Hippocampal formation (tissue), 2 donors: ENCODE data around the gene DAB2IP.
"Not testable (repeated sequence)": the region's sequence is repeated elsewhere in the genome, so short reads cannot be mapped to it uniquely, and the experiment has no call there.

Experiments used
- DNase-seq, 2 donors: peaks; one replicate each; lab custom pipeline; 2025; lab: John Stamatoyannopoulos, UW

DAB2IP gene

DNA sequence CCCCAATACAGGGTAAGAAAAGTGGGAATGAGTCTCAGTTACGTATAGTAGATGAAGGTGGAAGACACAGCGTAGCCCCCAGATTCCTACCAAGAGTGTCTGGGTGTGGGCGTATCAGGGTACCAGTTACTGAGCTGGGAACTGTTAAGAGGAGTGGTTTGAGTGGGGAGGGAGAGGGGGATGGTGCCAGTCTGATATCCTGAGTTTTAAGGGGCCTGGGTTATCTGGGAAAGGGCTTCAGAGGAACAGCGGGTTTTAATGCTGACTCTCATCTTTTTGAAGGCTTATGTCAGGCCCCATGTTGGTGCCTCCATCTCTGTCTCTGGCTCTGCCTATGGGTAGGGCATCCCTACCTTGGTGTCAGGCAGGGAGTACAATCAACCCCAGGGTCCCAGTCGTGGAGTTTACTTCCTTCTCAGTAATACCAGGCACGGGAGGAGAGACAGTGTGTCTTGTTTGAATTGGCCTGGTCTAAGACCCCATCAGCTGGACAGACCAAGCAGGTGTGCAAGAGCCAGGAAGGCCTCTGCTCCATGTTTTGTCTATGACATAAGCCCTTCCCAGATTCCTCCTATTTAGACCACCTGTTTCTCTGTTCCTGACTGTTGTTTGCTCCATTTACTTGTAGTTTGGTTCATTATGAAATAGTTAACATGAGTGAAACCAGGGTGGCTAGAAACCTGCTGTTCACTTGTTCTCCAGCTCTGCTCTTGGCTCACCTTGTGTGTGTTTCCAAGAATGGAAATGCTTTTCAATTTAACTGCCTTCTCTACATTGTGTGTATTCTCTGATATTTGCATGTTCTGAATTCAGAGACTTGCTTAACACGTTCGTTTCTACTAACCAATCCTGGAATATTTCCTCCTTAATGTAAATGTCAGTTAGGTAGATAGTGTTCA, 125.6 kb downstream of the DAB2IP start:
- no peak for DNase-seq

DNA sequence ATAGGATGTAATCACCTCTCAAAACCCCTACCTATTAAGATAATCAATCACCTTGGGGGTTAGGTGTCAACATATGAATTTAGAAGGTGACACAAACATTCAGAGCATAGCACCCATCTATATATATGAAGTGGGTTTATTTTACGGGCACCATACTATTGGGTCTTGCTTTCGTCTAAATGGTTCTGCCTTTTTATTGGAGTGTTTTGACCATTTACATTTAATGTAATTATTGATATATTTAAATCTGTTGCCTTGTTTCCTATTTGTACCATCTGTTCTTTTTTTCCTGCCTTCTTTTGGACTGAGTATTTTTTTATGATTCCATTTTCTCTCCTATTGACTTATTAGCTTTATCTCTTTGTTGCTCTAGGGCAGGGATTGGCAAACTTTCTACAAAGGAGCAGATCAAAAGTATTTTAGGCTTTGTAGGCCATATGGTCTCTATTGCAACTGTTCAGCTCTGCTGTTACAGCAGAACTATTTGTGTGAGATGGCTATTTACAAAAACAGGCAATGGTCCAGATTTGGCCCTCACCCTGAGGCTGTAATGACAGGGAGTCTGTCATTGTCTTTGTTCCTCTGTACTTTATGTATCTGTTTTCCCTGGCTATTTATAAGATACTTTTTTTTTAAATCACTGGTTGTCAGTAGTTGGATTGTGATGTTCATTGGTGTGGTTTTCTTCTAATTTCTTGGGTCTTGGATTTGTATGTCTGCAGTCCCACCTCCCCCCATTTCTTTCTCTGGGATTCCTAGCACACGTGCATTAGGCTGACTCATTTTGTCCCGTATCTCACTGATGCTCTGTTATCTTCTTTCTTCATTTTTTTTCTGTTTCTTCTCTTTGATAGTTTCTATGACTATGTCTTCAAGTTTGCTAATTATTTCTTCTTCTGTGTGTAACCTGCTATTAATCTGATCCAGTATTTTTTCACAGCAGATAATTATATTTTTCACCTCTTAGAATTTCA, 127.1 kb downstream of the DAB2IP start:
- no peak for DNase-seq

DNA sequence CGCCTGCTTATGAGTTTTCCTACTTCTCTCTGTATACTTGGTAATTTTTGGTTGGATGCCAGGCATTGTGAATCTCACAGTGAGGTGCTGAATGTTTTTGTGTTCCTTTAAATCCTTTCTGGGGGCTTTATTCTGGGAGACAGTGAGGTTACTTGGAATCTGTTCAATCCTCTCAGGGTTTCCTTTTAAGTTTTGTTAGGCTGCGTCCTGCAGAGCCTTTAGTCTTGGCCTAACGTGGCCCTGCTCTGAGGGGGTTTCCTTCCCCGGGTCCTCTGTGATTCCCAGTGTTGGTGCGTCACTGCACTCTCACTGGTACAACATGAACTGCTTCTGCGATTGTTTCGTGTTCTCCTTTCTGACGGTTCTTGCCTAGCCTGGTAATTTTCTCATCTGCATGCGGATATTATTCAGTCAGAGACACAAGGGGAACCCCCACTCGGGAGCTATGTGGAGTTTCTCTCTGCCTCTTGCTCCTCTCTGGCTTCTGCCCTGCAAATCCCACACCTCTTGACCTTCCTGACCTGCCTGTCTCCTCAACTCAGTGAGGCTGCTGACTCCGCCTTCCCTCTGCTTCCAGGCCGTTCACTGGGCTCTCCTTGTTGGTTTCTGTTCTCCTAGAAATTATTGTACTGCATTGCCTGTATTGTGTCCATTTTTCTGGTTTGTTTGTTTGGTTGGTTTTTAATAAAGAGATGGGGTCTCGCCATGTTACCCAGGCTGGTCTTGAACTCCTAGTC, 128.1 kb downstream of the DAB2IP start:
- DNase-seq, result no peak

DNA sequence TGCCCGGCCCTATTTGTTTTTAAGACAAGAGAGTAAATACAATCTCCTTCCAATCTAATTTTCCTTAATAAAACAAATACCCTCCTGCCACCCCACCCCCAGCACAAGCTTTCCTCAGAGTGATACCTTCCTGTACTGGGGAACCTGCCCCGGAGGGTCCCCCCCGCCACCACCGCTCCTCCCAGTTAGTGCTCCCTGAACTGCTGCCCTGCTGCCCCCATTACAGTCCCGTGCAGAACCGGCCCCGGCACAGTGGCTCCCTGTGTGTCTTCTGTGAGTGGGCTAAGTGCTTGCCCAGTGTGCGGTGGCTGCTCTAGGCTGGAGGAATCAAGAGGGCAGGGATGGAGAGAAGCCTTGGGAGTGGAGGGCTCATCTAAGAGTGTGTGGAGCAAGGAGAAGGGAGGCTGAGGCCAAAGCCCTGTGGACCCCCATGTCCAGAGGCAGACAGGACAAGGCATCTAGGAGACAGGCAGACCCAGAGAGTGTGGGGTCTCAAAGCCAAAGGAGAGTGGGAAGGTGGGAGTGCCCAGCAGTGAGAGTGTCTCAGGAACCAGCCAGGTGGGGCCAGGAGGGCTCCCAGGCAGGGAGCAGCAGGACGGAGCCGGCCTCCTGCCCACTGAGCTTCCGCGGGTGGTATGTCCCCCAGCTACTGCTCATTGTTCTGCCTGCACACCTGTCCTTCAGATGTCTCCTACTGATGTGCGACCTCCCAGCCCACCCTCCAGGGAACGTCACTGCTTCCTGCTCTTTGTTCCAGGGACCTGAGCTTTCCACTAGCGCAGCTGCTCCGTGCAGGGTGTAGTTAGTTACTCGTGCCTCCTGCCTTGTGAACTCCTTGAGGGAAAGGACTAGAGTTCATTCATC, 129.0 kb downstream of the DAB2IP start:
- DNase-seq, result no peak

DNA sequence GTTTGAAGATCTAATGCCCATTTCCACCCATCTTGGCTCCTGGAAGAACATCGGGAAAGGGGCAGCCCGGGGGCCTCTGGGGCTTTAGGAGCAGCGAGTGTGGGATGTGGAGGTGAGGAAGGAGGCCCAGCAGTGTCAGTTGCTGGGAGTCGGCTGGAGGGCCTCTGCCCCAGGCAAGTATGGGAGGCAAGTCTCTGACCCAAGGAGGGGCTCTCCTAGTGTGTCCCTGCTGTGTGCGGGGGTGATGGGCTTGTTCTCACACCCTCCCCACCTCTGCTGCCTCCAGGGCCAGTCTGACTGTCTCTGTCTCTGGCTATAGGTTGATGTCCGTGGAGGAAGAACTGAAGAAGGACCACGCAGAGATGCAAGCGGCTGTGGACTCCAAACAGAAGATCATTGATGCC, 129.7 kb downstream of the DAB2IP start:
- DNase-seq, result no peak

DNA sequence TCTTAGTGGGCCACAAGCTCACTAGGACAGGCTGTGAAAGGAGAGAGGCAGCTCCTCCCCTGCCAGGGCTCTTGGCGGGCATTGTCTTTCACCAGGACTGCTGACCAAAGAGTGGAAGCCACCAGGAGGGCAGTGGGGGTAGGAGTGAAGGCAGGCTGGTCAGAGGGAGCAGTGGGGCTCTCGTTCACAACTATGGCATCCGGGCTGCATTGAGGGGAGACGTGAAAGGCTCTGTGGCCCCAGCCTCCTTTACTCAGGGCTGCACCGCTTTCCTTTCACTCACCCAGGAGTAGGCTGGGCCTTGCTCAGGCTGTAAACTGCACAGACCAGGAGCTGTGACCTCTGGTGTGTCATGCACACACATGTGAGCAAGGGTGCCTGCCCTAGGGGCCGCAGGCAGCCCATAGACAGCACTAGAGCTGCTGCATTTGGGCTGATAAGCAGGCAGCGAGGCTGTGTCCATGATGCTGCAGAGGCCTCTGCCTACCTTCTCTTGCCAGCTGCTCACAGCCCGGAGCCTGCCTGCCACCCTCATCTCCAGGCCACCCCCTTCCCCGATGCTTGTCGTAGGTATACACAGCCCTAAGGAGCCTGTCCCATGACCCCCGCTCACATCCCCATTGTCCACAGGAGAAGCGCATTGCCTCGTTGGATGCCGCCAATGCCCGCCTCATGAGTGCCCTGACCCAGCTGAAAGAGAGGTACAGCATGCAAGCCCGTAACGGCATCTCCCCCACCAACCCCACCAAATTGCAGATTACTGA, 130.4 kb downstream of the DAB2IP start:
- DNase-seq, result no peak

DNA sequence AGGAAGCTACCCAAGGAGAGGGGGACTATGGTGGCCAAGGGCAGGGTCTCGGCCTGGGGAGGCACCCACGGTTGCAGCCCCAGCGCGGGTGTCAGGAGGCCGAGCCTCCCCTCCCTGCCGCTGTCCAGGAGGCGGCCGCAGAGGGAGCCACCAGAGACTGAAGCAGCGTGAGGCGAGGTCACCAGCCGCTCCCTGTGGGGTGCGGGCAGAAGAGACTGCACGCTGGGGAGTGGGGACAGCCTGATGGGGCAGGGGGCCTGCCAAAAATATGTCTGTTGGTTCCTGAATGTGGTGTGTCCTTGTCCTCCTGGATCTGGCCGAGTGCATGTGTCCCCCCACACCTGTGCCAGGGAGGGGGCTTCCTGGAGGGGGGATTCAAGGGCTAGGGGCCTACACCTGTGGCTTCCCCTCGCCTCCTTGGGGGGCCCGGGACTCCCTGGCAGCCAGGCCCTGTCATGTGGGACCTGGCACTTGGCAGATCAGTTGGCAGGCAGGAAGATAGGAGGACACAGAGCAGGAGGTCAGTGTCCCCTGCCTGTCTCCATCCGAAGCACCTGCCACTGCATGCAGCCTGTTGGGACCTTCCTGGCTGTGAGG, 131.2 kb downstream of the DAB2IP start:
- DNase-seq, result no peak

DNA sequence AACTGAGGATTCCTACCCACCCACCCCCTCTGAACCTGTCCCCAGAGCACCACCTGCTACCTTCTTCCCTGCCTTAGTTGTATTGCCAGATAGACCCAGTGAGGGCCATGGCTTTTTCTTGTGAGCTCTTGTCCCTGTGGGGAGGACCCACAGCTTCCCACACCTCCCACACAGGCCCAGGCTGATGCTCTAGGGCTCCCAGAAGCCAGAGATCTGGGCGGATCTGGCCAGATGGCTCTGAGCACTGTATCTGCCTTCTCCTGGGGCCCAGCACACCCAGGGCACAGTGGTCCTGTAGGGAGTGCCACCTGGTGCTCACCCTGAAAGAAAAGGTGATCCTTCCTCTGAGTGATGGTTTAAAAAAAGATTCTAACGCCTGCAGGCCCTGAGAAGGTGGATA, 131.7 kb downstream of the DAB2IP start:
- no peak for DNase-seq

DNA sequence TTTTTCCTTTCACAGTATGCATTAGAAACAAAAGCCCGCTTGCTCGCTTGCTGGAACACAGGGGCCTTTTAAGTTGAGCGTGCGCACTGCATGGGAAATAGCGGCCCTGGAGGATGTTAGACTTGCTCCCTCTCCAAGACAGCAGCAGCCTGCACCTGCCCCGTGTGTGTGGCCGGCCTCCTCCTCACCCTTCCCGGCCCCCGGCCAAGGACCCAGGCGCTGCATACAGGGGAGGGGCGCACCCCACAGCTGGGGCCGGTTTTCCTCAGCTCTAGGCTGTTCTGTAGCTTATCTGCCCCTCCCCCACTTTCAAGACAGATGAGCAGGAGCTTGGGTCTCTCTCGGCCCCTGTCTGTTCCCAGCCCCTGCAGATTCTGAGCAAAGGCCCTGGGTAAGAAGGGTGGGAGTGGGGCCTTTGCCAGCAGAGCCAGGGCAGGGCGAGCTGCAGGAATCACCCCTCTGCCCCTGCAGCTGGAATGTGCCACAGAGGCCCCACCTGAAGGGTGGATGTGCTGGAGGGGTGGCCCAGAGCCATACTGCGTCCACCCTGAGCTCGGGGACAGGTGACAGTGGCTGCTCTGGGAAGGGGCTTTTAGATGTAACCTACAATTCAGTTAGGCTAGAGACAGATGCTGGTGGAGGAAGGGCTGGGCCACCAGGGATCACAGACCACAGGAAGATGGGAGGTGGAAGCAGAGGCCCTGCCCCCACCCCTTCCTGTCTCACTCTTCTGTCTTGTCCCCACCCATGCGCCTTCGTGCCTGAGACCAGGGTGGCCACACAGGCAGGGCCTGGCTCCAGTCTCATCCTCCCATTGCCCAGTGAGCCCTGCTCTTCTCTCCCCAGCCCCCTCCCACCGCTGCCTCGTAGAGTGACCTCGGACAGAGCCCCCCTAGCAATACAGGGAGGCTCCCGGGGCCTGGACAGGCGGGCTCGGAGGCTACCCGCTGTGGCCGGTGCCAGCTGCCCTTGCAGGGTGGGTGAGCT, 132.4 kb downstream of the DAB2IP start:
- no peak for DNase-seq

DNA sequence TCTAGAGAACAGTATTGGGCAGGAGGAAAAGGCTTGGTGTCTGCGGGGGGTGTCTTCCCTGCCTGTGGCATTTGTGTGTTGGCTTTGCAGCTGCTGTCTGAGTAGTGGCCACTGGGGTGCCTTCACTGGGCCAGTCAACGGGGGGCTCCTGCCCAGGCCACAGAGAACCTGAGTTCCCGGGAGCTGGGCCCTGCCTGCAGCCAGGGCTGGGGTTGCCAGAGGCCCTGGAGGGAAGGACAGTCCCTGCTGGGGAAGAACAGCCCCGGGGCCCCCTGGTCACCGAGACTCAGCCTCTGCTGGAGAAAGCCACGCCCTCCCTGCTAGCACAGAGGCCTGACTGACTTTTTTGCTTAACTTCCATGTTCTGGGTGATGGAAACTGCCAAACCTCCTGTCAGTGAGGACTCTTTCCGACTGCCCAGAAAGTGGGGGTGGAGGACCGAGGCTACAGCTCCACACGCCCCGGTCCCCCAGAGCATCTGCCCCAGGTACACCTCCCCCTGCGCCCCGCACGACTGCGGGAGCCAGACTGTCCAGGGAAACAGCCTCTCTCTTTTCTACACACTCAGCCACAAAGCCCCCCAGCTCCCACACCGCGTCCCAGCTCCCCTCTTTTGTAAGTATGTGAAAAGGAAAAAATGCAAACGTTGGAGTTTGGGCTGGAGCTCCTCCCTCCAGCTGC, 133.4 kb downstream of the DAB2IP start:
- no peak for DNase-seq

DNA sequence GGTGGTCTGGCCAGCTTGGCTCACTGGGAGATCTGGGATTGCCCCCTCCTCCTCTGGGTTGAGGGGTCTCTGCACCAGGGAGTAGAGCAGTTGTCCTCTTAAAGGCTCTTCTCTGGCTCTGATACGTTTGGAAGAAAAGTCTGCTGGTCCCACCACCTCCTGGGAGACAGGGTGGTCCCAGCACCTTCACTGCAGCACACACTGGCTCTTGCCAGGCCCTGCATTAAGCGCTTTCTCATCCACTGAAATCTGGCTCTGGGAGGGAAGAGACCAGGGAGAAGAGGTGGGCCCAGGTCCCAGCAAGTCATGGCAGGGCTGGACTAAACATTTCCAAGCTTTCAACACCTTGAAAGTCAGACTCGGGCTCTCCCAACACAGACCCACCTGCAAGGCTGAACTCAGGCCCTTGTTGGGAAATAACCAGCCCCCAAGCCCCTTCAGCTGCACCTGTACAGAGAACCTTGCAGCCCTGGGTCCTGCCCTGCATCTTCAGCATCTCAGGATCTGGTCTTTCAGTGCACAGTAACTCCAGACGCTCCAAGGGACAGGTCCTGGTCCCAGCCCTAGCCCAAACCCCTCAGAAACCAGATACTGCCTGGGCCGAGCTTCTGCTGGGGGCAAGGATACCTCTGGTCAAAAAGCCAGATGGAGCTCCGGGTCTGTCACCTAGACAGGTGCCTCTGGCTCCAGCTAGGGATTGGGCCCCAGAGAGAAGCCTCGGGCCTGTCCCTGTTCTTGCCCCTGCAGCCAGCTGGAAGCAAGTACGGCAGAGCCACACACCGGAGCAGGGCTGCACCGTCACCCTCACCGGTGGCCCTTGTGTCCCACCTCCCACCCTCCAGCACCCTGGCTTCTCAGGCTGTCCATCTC, 134.5 kb downstream of the DAB2IP start:
- no peak for DNase-seq

DNA sequence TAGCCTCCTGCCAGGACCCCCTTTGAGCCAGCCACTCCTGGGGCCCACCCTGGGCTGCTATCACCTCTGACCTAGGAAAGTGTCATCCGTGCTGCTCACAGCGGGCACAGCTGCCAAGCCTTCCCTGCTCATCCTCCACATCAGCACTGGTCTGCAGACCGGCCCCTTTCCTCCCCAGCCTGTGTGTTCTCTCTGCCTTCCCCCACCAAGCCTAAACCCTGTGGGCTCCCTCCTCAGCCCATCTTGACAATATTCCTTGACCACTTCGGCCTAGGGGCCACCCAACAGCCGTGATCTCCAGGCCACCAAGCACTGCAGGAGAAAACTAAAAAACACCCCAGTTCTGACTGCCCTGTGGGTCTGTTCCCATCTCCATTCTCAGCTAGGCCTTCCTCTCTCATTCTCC, 135.1 kb downstream of the DAB2IP start:
- no peak for DNase-seq

DNA sequence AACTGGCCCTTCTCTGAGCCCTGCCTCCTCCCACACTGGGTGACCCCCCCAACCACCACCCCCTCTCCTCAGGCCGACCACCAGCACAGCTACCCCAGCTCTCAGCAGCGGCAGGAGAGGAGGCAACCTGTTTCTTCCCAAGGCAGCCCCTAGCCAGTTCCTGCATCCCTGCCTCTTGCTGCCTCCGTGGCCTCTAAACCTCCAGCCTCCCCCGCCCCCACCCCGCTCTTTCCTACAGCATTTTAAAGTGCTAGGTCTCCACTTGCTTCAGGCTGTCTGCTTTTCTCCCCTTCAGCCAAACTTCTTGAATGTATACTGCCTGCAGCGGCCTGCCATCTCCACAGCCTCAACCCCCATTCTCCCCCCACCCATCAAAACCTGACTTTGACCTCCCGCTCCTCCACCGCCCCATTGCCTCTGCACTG, 135.6 kb downstream of the DAB2IP start:
- DNase-seq, result no peak

DNA sequence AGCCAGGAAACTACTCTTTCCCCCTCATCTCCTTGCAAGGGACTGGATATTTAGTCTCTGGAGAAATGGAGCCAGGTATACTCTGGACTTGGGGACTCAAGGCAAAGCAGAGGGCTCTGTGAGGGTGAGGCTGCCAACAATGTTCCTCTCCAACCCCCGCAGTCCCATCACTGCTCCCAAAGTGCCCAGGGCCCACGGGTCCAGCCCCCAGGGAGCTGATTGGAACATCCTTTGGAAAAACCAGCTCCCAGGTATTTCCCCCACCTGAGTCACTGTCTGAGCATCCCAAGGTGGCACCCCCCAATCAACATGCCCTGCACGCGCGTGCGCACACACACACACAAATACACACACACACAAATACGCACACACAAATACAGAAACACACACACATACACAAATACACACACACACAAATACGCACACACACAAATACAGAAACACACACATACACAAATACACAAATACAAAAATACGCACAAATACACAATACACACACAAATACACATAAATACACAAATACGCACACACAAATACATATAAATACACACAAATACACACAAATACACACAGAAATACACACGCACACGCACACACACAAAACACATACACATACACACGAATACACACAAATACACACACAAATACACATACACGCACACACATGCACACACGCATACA, 137.4 kb downstream of the DAB2IP start:
- no peak for DNase-seq

DNA sequence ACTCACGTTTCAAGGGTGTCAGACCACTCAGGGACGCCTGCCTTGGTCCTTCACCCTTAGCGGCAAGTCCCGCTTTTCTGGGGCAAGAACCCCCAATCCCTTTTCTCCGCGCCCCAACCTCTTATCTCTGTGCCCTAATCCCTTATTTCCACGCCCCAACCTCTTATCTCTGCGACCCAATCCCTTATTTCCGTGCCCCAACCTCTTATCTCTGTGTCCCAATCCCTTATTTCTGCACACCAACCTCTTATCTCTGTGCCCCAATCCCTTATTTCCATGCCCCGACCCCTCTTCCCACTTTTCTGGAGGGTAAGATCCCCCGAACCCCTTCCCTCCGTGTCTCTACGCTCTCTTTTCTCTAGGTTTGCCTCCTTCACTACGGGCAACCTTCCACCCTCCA, 139.4 kb downstream of the DAB2IP start:
- DNase-seq, result no peak

DNA sequence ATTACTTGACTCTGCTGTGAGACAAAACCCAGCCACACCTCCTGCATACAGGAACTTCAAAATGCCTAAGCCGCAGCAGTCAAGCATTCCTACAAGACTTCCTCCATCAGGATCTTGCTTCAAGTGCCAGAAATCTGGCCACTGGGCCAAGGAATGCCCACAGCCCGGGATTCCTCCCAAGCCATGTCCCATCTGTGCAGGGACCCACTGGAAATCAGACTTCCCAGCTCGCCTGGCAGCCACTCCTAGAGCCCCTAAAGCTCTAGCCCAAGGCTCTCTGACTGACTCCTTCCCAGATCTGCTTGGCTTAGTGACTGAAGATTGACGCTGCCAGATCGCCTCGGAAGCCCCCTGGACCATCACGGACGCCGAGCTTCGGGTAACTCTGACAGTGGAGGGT, 141.0 kb downstream of the DAB2IP start:
- DNase-seq, result not testable (repeated sequence)
